ENCODE measurements around the gene GRK2.

GRK2 gene

DNA sequence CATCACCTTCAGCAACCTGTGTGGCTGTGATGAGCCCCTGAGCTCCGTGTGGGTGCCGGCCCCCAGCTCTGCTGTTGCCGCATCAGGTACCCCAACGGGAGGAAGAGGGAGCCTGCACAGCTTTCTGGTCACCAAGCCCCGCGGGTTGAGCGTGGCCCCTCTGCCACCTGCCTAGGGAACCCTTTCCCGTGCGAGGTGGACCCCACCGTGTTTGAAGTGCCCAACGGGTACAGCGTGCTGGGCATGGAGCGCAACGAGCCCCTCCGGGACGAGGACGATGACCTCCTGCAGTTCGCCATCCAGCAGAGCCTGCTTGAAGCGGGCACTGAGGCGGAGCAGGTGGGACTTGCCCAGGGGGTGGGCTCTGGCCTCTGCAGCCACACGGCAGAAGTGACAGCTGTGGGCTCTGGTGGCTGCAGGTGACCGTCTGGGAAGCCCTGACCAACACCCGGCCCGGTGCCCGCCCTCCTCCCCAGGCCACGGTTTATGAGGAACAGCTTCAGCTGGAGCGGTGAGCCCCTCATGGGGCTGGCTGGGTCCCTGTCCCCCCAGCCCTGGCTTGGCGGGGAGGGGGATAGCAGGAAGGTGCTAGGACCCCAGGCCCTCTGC lies 35.1 kb downstream of the GRK2 start:
- peak; percentile 32 for DNase-seq

- DNase-seq, result peak; percentile 70
Measured at GRCh38 chr11:67301951-67302516, 35.8 kb downstream of the GRK2 start.

GRCh38 chr11:67302571-67303131 lies 36.4 kb downstream of the GRK2 start:
- peak; percentile 34 for DNase-seq

DNA sequence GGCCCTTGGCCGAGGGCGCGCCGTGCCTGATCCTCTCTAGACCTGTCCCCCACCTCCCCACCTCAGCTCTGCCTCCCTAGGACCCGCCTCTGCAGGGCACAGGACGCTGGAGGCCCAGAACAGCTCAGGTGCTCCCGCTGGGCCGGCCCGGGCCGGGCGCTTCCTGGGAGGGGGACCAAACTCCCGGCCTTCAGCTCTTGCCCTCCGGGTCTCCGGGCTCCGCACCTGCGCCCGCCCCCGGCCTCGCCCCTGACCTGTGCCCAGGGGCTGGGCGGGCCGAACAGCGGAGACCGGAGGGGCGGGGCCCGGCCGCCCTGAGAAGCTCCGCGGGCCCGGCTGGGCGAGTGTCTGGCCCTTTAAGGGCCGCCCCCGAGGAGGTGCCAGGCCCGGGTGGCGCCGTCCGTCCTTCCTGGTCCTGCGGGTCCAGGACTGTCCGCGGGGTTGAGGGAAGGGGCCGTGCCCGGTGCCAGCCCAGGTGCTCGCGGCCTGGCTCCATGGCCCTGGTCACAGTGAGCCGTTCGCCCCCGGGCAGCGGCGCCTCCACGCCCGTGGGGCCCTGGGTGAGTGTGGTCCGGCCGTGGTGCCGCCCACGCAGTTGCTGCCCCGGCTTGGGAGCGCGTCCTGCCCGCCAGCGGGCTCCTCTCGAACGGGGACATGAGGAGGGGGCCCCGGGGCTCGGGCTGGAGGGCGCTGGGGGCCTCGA lies 37.0 kb downstream of the GRK2 start, which contains the start of gene SSH3:
Gene SSH3 (plus strand): TSS at position 399 of the 703 bp plus-strand sequence. CDS start 96 bp downstream, at position 495.
- peak; percentile 74 for DNase-seq

- DNase-seq, result peak; percentile 45
Measured at GRCh38 chr11:67303835-67304411, 37.6 kb downstream of the GRK2 start.

DNA sequence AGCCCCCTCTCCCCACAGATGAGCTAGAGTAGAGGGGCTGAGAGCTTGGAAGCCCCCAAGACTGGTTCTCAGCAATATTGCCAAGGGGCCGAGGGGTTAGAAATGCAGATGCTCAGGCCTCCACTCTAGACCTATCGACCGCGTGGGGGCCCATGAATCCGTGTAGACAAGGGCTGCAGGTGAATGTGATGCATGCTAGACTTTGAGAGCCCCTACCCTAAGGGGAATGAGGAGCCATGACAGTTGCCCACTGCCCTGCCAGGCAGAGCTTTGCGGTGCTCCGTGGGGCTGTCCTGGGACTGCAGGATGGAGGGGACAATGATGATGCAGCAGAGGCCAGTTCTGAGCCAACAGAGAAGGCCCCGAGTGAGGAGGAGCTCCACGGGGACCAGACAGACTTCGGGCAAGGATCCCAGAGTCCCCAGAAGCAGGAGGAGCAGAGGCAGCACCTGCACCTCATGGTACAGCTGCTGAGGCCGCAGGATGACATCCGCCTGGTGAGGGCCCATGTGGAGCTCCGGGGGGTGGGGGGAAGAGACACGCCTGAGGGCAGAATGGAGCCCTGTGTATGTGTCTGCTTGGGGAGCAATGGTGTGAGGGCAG lies 38.3 kb downstream of the GRK2 start:
- peak; percentile 23 for DNase-seq

DNA sequence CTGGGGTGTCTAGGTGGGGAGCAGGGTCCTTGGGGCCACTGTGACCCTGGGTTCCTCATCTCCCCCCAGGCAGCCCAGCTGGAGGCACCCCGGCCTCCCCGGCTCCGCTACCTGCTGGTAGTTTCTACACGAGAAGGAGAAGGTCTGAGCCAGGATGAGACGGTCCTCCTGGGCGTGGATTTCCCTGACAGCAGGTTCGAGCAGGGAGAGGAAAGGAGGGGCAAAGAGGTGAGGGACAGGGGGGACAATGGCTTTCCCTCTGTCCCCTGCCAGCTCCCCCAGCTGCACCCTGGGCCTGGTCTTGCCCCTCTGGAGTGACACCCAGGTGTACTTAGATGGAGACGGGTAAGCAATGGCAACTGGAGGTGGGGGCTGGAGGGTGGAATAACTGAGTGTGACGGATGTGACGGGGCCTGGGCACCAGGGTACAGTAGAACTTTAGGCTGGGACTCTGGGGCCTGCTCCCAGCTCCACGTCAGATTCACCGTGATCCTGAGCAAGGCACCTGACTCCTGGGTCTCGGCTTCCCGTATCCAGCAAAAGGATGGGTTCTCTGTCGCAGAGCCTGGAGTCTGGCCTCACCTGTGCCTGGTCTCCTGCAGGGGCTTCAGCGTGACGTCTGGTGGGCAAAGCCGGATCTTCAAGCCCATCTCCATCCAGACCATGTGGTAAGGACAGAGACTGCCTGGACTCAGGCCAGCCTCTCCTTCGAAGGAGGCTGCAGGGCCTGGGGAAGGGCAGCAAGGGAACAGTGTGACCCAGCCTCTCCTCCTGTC lies 40.7 kb downstream of the GRK2 start:
- DNase-seq, result no peak

- DNase-seq, result no peak
Measured at GRCh38 chr11:67307545-67308001, 41.3 kb downstream of the GRK2 start.

- DNase-seq, result no peak
Measured at GRCh38 chr11:67308031-67308866, 42.0 kb downstream of the GRK2 start.

GRCh38 chr11:67309166-67309565 lies 42.9 kb downstream of the GRK2 start:
- no peak for DNase-seq

GRCh38 chr11:67309661-67310061 lies 43.4 kb downstream of the GRK2 start:
- DNase-seq, result no peak

- no peak for DNase-seq
Measured at GRCh38 chr11:67310246-67311050, 44.2 kb downstream of the GRK2 start.

DNA sequence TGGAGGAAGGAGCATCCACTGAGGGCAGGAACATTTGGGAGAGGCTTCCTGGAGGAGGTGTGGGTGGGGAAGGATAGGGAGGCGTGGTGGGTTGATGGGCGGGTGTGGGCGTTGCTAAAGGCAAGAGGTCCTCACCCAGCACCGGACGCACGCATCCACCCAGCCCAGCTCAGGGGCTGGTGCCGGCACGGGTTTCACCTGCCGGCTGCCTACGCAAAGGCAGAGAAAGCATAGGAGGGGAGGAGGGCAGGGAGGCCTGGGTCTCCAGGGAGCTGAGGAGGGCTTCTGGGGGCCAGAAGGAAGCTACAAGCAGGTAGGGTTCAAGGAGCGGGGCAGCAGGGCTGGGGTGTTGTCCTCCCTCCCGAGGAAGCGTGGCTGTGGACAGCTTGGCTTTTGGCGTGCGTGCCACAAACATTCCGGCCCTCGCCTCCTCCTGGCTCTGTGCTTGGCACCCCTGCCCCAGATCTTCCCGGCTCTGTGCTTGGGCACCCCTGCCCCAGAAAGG lies 44.8 kb downstream of the GRK2 start:
- DNase-seq, result no peak

DNA sequence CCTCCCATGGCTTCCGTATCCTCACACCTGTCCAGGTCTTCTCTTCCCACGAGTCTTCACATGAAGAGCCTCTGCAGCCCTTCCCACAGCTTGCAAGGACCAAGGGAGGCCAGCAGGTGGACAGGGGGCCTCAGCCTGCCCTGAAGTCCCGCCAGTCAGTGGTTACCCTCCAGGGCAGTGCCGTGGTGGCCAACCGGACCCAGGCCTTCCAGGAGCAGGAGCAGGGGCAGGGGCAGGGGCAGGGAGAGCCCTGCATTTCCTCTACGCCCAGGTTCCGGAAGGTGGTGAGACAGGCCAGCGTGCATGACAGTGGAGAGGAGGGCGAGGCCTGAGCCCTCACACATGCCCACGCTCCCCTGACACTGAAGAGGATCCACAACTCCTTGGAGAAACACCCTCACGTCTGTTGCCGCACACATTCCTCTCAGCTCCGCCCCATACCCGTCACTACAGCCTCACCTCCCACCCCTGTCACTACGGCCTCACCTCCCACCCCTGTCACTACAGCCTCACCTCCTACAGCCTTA lies 45.3 kb downstream of the GRK2 start:
- DNase-seq, result no peak

DNA sequence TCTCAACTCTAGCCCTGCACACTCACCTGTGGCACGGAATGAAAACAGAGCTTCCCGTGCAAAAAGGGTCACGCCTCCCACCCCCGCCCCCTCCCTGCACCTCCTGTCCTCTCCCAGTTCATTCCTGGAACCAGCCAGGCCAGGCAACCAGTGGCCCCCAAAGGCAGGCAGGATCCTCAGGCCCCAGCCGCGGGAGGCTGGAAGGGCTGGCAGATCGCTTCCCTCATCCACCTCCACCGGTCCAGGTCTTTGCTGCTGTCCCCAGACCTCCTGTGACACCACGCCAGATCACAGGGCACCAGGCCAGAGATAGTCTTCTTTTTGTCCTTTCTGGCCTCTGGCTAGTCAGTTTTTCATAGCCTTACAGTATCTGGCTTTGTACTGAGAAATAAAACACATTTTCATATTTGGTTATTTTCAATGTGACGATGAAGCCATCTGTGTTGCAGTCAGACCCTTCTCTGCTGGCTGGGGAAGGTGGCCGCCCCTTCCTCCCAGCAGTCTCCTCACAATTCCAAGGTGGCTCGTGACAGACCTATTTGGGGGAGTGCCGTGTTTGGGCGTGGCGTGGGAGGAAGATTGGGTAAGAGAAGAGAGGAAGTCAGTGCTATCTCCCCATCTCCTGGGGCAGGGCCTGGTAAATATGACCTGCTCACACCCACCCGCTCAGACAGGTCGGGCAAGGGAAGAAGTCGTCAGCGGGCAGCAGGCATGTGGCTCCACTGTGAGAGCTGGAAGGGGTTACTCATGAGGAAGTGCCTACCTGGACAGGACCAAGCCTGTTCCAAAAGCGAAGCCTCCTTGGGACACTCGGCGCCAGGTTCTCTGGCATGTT lies 46.1 kb downstream of the GRK2 start:
- DNase-seq, result no peak

DNA sequence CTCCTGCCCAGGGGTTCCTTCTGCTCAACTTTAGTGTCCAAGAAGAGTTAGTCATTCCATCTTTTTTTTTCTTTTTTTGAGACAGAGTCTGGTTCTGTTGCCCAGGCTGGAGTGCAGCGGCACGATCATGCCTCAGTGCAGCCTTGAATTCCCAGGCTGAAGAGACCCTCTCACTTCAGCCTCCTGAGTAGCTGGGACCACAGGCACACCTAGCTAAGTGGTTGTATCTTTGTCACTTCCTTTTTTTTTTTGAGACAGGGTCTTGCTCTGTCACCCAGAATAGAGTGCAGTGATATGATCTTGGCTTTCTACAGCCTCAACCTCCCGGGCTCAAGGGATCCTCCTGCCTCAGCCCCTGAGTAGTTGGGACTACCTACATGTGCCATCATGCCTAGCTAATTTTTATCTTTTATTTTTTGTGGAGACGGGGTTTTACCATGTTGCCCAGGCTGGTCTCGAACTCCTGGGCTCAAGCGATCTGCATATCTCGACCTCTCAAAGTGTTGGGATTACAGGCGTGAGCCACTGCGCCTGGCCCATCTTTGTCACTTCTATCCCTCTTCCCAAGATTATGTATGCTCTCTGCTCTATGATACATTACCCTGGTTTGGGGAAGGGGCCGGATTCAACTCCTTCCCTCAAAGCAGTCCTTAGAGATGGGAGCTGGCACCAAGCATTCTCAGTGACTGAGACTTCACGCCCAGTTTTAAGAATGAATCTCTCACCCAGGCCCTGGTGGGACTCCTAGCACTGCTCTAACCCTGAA lies 47.0 kb downstream of the GRK2 start:
- DNase-seq, result no peak

GRCh38 chr11:67314218-67314617 lies 47.9 kb downstream of the GRK2 start:
- DNase-seq, result no peak

GRCh38 chr11:67315325-67315909 lies 49.1 kb downstream of the GRK2 start:
- no peak for DNase-seq
